ENCODE results near the gene RHBDD3. TPM values are rescaled to one million over a fixed set of nuclear protein-coding genes. Genes with fewer than 3 reads are reported as not detected.
A peak's percentile ranks its signal among the peaks of the same experiment; 100 is the strongest.

The RHBDD3 gene
- total RNA-seq, 4 donors from 2014 or later, result 27.8 to 54.9 (median 48.9) TPM

DNA sequence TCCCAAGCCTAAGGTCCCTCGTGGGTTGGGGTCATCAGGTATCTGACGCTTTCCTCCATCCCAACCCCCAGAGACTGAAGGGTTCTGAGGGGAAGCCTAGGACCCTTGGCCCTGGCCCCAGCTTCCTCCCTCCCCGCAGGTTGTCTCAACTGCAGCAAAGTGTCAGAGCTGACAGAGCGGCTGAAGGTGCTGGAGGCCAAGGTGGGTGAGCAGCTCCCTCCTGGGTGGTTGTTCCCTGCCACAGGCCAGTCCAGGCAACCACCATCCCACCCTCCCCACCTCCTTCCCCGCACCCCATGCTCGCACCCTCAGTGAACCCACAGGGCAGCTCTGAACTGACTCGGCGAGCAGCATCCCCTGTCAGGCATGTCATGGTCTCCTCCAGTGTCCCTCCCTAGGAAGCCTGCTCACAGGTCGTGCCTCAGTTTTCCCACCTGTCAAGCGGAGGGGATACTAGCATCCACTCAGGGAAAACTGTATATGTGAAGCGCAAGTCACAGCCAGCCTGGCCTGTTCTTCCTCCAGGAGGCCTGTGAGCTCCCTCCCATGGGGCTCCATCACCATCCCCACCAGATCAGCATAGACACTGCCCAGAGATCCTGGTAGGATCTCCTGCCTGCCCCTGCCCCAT lies 41.3 kb downstream of the RHBDD3 start:
- Histone ChIP-seq H3K27me3 (no peaks in the 10 kb centered on the region), H3K36me3 (no peaks in the 10 kb centered on the region), H3K4me3 (replicated peaks in 1 of 3) (no peak overlapping the region), H3K4me1 (peaks cover 0 to 16% of the 10 kb centered on the region in 2 donors), H3K27ac (peak overlapping the region in 2 of 3 donors; percentile 44), H3K9me3 (no peaks in the 10 kb centered on the region)
- TF ChIP-seq, protein P1, sequence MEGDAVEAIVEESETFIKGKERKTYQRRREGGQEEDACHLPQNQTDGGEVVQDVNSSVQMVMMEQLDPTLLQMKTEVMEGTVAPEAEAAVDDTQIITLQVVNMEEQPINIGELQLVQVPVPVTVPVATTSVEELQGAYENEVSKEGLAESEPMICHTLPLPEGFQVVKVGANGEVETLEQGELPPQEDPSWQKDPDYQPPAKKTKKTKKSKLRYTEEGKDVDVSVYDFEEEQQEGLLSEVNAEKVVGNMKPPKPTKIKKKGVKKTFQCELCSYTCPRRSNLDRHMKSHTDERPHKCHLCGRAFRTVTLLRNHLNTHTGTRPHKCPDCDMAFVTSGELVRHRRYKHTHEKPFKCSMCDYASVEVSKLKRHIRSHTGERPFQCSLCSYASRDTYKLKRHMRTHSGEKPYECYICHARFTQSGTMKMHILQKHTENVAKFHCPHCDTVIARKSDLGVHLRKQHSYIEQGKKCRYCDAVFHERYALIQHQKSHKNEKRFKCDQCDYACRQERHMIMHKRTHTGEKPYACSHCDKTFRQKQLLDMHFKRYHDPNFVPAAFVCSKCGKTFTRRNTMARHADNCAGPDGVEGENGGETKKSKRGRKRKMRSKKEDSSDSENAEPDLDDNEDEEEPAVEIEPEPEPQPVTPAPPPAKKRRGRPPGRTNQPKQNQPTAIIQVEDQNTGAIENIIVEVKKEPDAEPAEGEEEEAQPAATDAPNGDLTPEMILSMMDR (IDR thresholded peaks at IDR 0.05), result no peak
- TF ChIP-seq POLR2A (IDR thresholded peaks at IDR 0.05), result no peak
- 93 to 97% methylated on average over 5 to 11 of the region's 11 CpGs for WGBS, 2 donors
- DNase-seq, result no peak
- intact Hi-C loops (cut with DNase I), result no loop called here

DNA sequence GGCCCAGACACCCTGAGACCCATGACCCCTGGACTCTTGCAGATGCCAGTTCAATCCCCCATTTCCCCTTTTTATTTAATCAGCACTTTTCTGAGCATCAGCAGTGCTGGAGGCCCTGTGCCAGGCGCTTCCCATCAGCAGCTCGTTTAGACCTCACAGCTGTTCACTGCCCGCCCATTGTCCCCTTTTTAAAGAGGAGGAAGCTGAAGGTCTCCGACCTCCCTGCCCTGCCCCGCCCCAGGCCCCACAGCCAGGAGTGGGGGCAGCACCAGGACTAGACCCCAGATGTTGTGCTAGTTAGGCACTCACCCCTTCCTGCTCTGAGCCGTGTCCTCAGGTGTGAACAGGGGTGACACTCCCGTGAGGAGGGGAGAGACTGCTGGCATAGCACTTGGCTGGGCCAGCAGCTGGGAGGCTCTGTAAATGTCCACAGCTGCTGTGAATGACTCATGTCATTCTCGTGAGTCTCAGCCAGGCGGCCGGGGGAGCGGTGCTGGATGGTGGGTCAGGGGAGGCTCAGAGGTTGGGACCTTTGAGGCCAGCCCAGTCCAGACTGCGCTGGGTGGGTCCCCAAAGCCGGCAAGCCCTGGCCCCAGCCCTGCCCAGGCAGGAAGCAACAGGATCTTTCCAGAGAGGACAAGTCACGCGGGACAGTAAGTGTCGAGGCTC lies 42.2 kb downstream of the RHBDD3 start:
- H3K9me3 ChIP-seq, result no peaks in the 10 kb centered on the region
- WGBS, 2 donors, result 56 to 78% methylated on average over 6 to 16 of the region's 16 CpGs
- no peaks in the 10 kb centered on the region for H3K27me3 ChIP-seq
- H3K4me1 ChIP-seq, result peaks cover 0 to 16% of the 10 kb centered on the region in 2 donors
- no peak overlapping the region for H3K4me3 ChIP-seq (replicated peaks in 1 of 3)
- intact Hi-C loops (cut with DNase I), result no loop called here
- peak overlapping the region in 2 of 3 donors; percentile 44 for H3K27ac ChIP-seq
- TF ChIP-seq POLR2A (IDR thresholded peaks at IDR 0.05), result no peak
- TF ChIP-seq, protein P1 (IDR thresholded peaks at IDR 0.05), result no peak
- DNase-seq, result peak in 1 of 2 donors; percentile 35
- H3K36me3 ChIP-seq, result no peaks in the 10 kb centered on the region

GRCh38 chr22:29224859-29225410 lies 42.8 kb downstream of the RHBDD3 start:
- Histone ChIP-seq H3K4me3 (replicated peaks in 1 of 3) (no peak overlapping the region), H3K9me3 (no peaks in the 10 kb centered on the region), H3K4me1 (peaks cover 0 to 16% of the 10 kb centered on the region in 2 donors), H3K36me3 (no peaks in the 10 kb centered on the region), H3K27ac (peak overlapping the region in 2 of 3 donors; percentile 44), H3K27me3 (no peaks in the 10 kb centered on the region)
- TF ChIP-seq POLR2A (IDR thresholded peaks at IDR 0.05), result no peak
- TF ChIP-seq, protein P1 (IDR thresholded peaks at IDR 0.05), result no peak
- 100% methylated on average over 1 to 5 of the region's 7 CpGs for WGBS, 2 donors
- DNase-seq, result no peak
- intact Hi-C loops (cut with DNase I), result no loop called here

GRCh38 chr22:29224121-29224858 lies 43.5 kb downstream of the RHBDD3 start:
- intact Hi-C loops (cut with DNase I), result no loop called here
- peak overlapping the region in 1 of 3 donors; percentile 44 for H3K27ac ChIP-seq

More at GRCh38 chr22:29224121-29224858, 43.5 kb downstream of the RHBDD3 start:
- Histone ChIP-seq H3K27me3 (no peaks in the 10 kb centered on the region), H3K4me3 (replicated peaks in 1 of 3) (no peak overlapping the region), H3K4me1 (peaks cover 0 to 16% of the 10 kb centered on the region in 2 donors), H3K9me3 (no peaks in the 10 kb centered on the region), H3K36me3 (no peaks in the 10 kb centered on the region)
- no peak for DNase-seq
- WGBS, 2 donors, result 85 to 89% methylated on average over 11 to 17 of the region's 19 CpGs
- TF ChIP-seq, protein P1 (IDR thresholded peaks at IDR 0.05), result no peak
